ENCODE results near the gene FMN1. TPM values are rescaled to one million over a fixed set of nuclear protein-coding genes. Genes with fewer than 3 reads are reported as not detected.

Gene FMN1
- total and polyA plus RNA-seq, 7 experiments from 2014 or later = 0.02 to 32.2 (median 1.0) TPM; not detected in 1

DNA sequence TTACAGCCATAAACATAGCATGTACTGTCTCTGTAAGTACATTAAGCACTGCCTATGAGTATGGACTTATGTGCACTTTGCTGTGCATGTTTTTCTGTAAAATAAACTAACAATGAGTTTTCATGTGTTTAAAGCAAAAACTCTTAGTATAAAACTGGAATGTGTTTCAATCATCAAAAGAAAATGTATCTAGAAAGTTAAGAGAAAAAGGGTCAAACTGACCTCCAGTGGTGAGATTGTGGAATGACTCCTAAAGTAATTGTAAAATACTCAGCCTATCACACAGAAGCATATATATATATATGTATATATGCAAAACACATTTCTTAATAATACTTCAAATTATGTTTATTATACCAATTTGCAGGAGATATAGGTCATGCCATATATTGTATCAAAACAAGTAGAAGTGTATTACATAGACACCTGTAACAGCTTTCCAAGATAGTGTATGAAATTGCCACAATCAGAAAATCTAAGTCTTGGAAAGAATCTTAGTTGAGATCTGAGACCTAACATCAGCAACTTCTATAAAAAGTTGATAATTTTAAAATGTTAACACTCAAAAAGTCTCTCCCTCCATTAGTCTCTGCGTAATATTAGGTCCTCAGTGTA, 199.6 kb downstream of the FMN1 start:
- H3K36me3 ChIP-seq (ENCODE audit: control insufficient read depth in 2 of 3, insufficient read depth in 3 of 3, low read length in 3 of 3) = no peaks in the 10 kb centered on the region
- no peaks in the 10 kb centered on the region for H3K27me3 ChIP-seq (ENCODE audit: control insufficient read depth in 2 of 2, insufficient read depth in 2 of 2, low read length in 2 of 2)
- H3K9me3 ChIP-seq (ENCODE audit: control insufficient read depth in 2 of 3, low read length in 3 of 3) = no peaks in the 10 kb centered on the region
- H3K36me3 Mint-ChIP-seq = peaks cover 0 to 12% (median 0%) of the 10 kb centered on the region in 5 donors
- H3K4me3 Mint-ChIP-seq = no peak overlapping the region
- H3K27ac ChIP-seq (ENCODE audit: low read depth, low read length) = no peak overlapping the region
- CTCF ChIA-PET = no interaction called here
- DNase-seq (no peak), ATAC-seq (no peak)
- intact Hi-C loops (cut with micrococcal nuclease) = loop anchor here (2.0 to 5.0 kb wide), 2 partner anchors 332 to 333 kb away; no protein-coding TSS in a partner anchor
- no peaks in the 10 kb centered on the region for H3K4me1 ChIP-seq (ENCODE audit: control insufficient read depth in 2 of 2, insufficient read depth in 2 of 2, low read length in 2 of 2)
- no peaks in the 10 kb centered on the region for H3K4me1 Mint-ChIP-seq
- no peak overlapping the region for H3K4me3 ChIP-seq (ENCODE audit: low read length)
- POLR2A ChIA-PET = no interaction called here
- H3K9me3 Mint-ChIP-seq = peaks cover 0 to 6% (median 0%) of the 10 kb centered on the region in 11 donors
- peaks cover 0 to 22% (median 11%) of the 10 kb centered on the region in 5 donors for H3K27me3 Mint-ChIP-seq
- no peak overlapping the region for H3K27ac Mint-ChIP-seq

DNA sequence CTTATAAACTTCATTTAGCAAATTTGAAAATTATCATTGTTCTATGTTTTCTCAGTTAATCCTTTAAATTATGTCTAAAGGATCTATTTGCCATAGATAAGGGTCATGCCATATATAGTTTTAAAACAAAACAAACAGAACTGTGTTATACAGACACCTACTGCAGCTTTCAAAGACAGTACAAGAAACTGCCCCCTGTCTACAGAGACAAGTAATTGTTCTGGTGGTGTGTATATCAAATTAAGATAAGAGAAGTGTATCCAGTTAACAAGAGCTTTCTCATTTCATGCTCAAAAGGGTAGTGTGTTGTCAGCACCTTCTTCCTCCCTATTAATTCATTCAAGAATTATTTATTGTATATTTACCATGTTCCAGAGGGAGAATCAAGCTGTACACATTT, 201.2 kb downstream of the FMN1 start:
- ATAC-seq (no peak), DNase-seq (no peak)
- H3K36me3 Mint-ChIP-seq = peaks cover 0 to 5% (median 0%) of the 10 kb centered on the region in 5 donors
- Histone ChIP-seq H3K27me3 (ENCODE audit: control insufficient read depth in 2 of 2, insufficient read depth in 2 of 2, low read length in 2 of 2) (no peaks in the 10 kb centered on the region), H3K4me3 (ENCODE audit: low read length) (no peak overlapping the region), H3K4me1 (ENCODE audit: control insufficient read depth in 2 of 2, insufficient read depth in 2 of 2, low read length in 2 of 2) (no peaks in the 10 kb centered on the region), H3K9me3 (ENCODE audit: control insufficient read depth in 2 of 3, low read length in 3 of 3) (no peaks in the 10 kb centered on the region), H3K36me3 (ENCODE audit: control insufficient read depth in 2 of 3, insufficient read depth in 3 of 3, low read length in 3 of 3) (no peaks in the 10 kb centered on the region), H3K27ac (ENCODE audit: low read depth, low read length) (no peak overlapping the region)
- no peaks in the 10 kb centered on the region for H3K4me1 Mint-ChIP-seq
- ChIA-PET CTCF (no interaction called here), POLR2A (no interaction called here)
- peaks cover 0 to 6% (median 0%) of the 10 kb centered on the region in 11 donors for H3K9me3 Mint-ChIP-seq
- no peak overlapping the region for H3K4me3 Mint-ChIP-seq
- intact Hi-C loops (cut with micrococcal nuclease) = no loop called here
- peaks cover 0 to 18% (median 11%) of the 10 kb centered on the region in 5 donors for H3K27me3 Mint-ChIP-seq
- H3K27ac Mint-ChIP-seq = no peak overlapping the region

- H3K36me3 Mint-ChIP-seq = peaks cover 0 to 5% (median 0%) of the 10 kb centered on the region in 5 donors
Measured at GRCh38 chr15:32991619-32992111, 202.8 kb downstream of the FMN1 start.

GRCh38 chr15:32990071-32990470, 204.4 kb downstream of the FMN1 start:
- CTCF ChIA-PET = no interaction called here
- Mint-ChIP-seq H3K4me1 (peaks cover 0 to 4% (median 0%) of the 10 kb centered on the region in 7 donors), H3K27ac (no peak overlapping the region), H3K27me3 (peaks cover 0 to 6% (median 2%) of the 10 kb centered on the region in 5 donors), H3K36me3 (peaks cover 0 to 9% (median 0%) of the 10 kb centered on the region in 5 donors), H3K9me3 (no peaks in the 10 kb centered on the region), H3K4me3 (no peak overlapping the region)
- ATAC-seq = no peak
- intact Hi-C loops (cut with micrococcal nuclease) = no loop called here
- H3K27ac ChIP-seq (ENCODE audit: low read depth, low read length) = no peak overlapping the region
- no peak overlapping the region for H3K4me3 ChIP-seq (ENCODE audit: low read length)
- H3K4me1 ChIP-seq (ENCODE audit: control insufficient read depth in 2 of 2, insufficient read depth in 2 of 2, low read length in 2 of 2) = no peaks in the 10 kb centered on the region
- H3K27me3 ChIP-seq (ENCODE audit: control insufficient read depth in 2 of 2, insufficient read depth in 2 of 2, low read length in 2 of 2) = no peaks in the 10 kb centered on the region
- DNase-seq = no peak
- H3K9me3 ChIP-seq (ENCODE audit: control insufficient read depth in 2 of 3, low read length in 3 of 3) = no peaks in the 10 kb centered on the region
- H3K36me3 ChIP-seq (ENCODE audit: control insufficient read depth in 2 of 3, insufficient read depth in 3 of 3, low read length in 3 of 3) = no peaks in the 10 kb centered on the region
- POLR2A ChIA-PET = no interaction called here

More at GRCh38 chr15:32991619-32992111, 202.8 kb downstream of the FMN1 start:
- intact Hi-C loops (cut with micrococcal nuclease) = no loop called here
- Histone ChIP-seq H3K27ac (ENCODE audit: low read depth, low read length) (no peak overlapping the region), H3K4me1 (ENCODE audit: control insufficient read depth in 2 of 2, insufficient read depth in 2 of 2, low read length in 2 of 2) (no peaks in the 10 kb centered on the region), H3K27me3 (ENCODE audit: control insufficient read depth in 2 of 2, insufficient read depth in 2 of 2, low read length in 2 of 2) (no peaks in the 10 kb centered on the region), H3K36me3 (ENCODE audit: control insufficient read depth in 2 of 3, insufficient read depth in 3 of 3, low read length in 3 of 3) (no peaks in the 10 kb centered on the region), H3K9me3 (ENCODE audit: control insufficient read depth in 2 of 3, low read length in 3 of 3) (no peaks in the 10 kb centered on the region), H3K4me3 (ENCODE audit: low read length) (no peak overlapping the region)
- H3K27me3 Mint-ChIP-seq = peaks cover 0 to 7% (median 0%) of the 10 kb centered on the region in 5 donors
- H3K4me3 Mint-ChIP-seq = no peak overlapping the region
- DNase-seq = no peak
- no peak overlapping the region for H3K27ac Mint-ChIP-seq
- H3K4me1 Mint-ChIP-seq = no peaks in the 10 kb centered on the region
- ATAC-seq = no peak
- no peaks in the 10 kb centered on the region for H3K9me3 Mint-ChIP-seq
- POLR2A ChIA-PET = no interaction called here
- CTCF ChIA-PET = no interaction called here

- ATAC-seq (no peak), DNase-seq (no peak)
- Histone ChIP-seq H3K4me1 (ENCODE audit: control insufficient read depth in 2 of 2, insufficient read depth in 2 of 2, low read length in 2 of 2) (no peaks in the 10 kb centered on the region), H3K9me3 (ENCODE audit: control insufficient read depth in 2 of 3, low read length in 3 of 3) (no peaks in the 10 kb centered on the region), H3K36me3 (ENCODE audit: control insufficient read depth in 2 of 3, insufficient read depth in 3 of 3, low read length in 3 of 3) (no peaks in the 10 kb centered on the region), H3K27me3 (ENCODE audit: control insufficient read depth in 2 of 2, insufficient read depth in 2 of 2, low read length in 2 of 2) (no peaks in the 10 kb centered on the region), H3K27ac (ENCODE audit: low read depth, low read length) (no peak overlapping the region), H3K4me3 (ENCODE audit: low read length) (no peak overlapping the region)
- H3K9me3 Mint-ChIP-seq = no peaks in the 10 kb centered on the region
- no peak overlapping the region for H3K27ac Mint-ChIP-seq
- H3K4me3 Mint-ChIP-seq = no peak overlapping the region
- peaks cover 0 to 15% (median 2%) of the 10 kb centered on the region in 5 donors for H3K27me3 Mint-ChIP-seq
- H3K4me1 Mint-ChIP-seq = peaks cover 0 to 18% (median 0%) of the 10 kb centered on the region in 7 donors
- POLR2A ChIA-PET = no interaction called here
- peaks cover 0 to 10% (median 0%) of the 10 kb centered on the region in 5 donors for H3K36me3 Mint-ChIP-seq
- CTCF ChIA-PET = no interaction called here
- intact Hi-C loops (cut with micrococcal nuclease) = no loop called here
Measured at GRCh38 chr15:32987067-32987466, 207.4 kb downstream of the FMN1 start.

DNA sequence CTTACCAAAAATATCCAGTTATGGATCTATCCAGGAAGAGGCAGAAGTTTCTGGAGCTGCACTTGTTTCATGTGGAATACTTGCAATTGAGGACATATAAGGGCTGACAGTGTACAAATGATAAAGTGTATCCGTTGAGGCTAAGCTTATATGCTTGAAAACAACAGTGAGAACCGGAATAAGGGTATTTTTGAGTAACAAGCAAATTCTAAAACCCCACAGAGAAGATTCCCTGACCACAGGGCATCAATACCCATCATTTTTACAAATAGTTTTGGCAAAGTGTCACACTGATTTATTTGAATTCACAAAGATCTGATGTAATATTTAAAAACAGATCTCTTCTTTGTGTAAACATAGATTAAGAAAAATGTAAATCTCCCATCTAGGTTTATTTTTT, 208.4 kb downstream of the FMN1 start:
- H3K36me3 Mint-ChIP-seq = peaks cover 0 to 7% (median 0%) of the 10 kb centered on the region in 5 donors
- peaks cover 0 to 22% (median 0%) of the 10 kb centered on the region in 7 donors for H3K4me1 Mint-ChIP-seq
- no peaks in the 10 kb centered on the region for H3K27me3 ChIP-seq (ENCODE audit: control insufficient read depth in 2 of 2, insufficient read depth in 2 of 2, low read length in 2 of 2)
- H3K4me3 ChIP-seq (ENCODE audit: low read length) = no peak overlapping the region
- no peaks in the 10 kb centered on the region for H3K9me3 ChIP-seq (ENCODE audit: control insufficient read depth in 2 of 3, low read length in 3 of 3)
- no peaks in the 10 kb centered on the region for H3K9me3 Mint-ChIP-seq
- POLR2A ChIA-PET = no interaction called here
- H3K4me3 Mint-ChIP-seq = no peak overlapping the region
- no peaks in the 10 kb centered on the region for H3K36me3 ChIP-seq (ENCODE audit: control insufficient read depth in 2 of 3, insufficient read depth in 3 of 3, low read length in 3 of 3)
- H3K4me1 ChIP-seq (ENCODE audit: control insufficient read depth in 2 of 2, insufficient read depth in 2 of 2, low read length in 2 of 2) = no peaks in the 10 kb centered on the region
- intact Hi-C loops (cut with micrococcal nuclease) = no loop called here
- ATAC-seq = no peak
- CTCF ChIA-PET = no interaction called here
- no peak overlapping the region for H3K27ac ChIP-seq (ENCODE audit: low read depth, low read length)
- H3K27ac Mint-ChIP-seq = no peak overlapping the region
- DNase-seq = no peak
- peaks cover 0 to 18% (median 2%) of the 10 kb centered on the region in 5 donors for H3K27me3 Mint-ChIP-seq

DNA sequence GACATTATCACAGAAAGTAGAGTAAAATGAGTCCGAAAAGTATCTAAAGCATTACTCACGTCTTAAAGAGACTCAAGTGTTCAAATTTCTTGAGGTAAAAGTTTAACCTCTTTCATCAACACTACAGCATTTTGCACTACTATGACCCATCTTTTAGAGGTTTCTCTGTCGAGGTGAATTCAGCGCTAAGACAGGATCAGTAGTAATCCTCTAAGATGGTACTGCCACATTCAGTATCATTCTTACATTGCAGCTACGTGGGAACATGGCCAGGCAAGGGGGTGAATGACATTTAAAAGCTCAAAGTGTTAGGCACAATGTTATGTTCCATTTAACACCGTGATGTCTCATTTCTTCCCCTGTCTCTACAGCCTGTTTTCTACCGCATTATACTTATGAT, 210.8 kb downstream of the FMN1 start:
- Mint-ChIP-seq H3K27ac (no peak overlapping the region), H3K9me3 (no peaks in the 10 kb centered on the region), H3K4me1 (peaks cover 0 to 22% (median 0%) of the 10 kb centered on the region in 7 donors), H3K36me3 (peaks cover 0 to 5% (median 0%) of the 10 kb centered on the region in 5 donors), H3K4me3 (no peak overlapping the region), H3K27me3 (peaks cover 0 to 18% (median 2%) of the 10 kb centered on the region in 5 donors)
- Histone ChIP-seq H3K27ac (ENCODE audit: low read depth, low read length) (no peak overlapping the region), H3K4me1 (ENCODE audit: control insufficient read depth in 2 of 2, insufficient read depth in 2 of 2, low read length in 2 of 2) (no peaks in the 10 kb centered on the region), H3K27me3 (ENCODE audit: control insufficient read depth in 2 of 2, insufficient read depth in 2 of 2, low read length in 2 of 2) (no peaks in the 10 kb centered on the region), H3K9me3 (ENCODE audit: control insufficient read depth in 2 of 3, low read length in 3 of 3) (no peaks in the 10 kb centered on the region), H3K4me3 (ENCODE audit: low read length) (no peak overlapping the region), H3K36me3 (ENCODE audit: control insufficient read depth in 2 of 3, insufficient read depth in 3 of 3, low read length in 3 of 3) (no peaks in the 10 kb centered on the region)
- POLR2A ChIA-PET = no interaction called here
- CTCF ChIA-PET = no interaction called here
- intact Hi-C loops (cut with micrococcal nuclease) = no loop called here
- DNase-seq (no peak), ATAC-seq (no peak)
